ENCODE data around the gene ANO3. TPM values are rescaled to one million over a fixed set of nuclear protein-coding genes. Genes with fewer than 3 reads are reported as not detected.

ANO3 gene
- total RNA-seq, 4 donors from 2014 or later: 1.6 to 14.3 (median 4.3) TPM

GRCh38 chr11:26420331-26420730 is 88.4 kb downstream of the ANO3 start:
- no peak for TF ChIP-seq CTCF (IDR thresholded peaks at IDR 0.05; ENCODE audit: low read depth)

- TF ChIP-seq CTCF (IDR thresholded peaks at IDR 0.05; ENCODE audit: low read depth): no peak
Observed at GRCh38 chr11:26424255-26424654, 92.3 kb downstream of the ANO3 start.

- no peak for TF ChIP-seq CTCF (IDR thresholded peaks at IDR 0.05; ENCODE audit: low read depth)
Observed at GRCh38 chr11:26439854-26440253, 107.9 kb downstream of the ANO3 start.

- TF ChIP-seq CTCF (IDR thresholded peaks at IDR 0.05; ENCODE audit: low read depth): no peak
Observed at GRCh38 chr11:26442131-26442530, 110.2 kb downstream of the ANO3 start.

- TF ChIP-seq CTCF (IDR thresholded peaks at IDR 0.05; ENCODE audit: low read depth): no peak
Observed at GRCh38 chr11:26443617-26444016, 111.7 kb downstream of the ANO3 start.

GRCh38 chr11:26457636-26458035 is 125.7 kb downstream of the ANO3 start:
- no peak for TF ChIP-seq CTCF (IDR thresholded peaks at IDR 0.05; ENCODE audit: low read depth)

GRCh38 chr11:26465274-26465673 is 133.3 kb downstream of the ANO3 start:
- no peak for TF ChIP-seq CTCF (IDR thresholded peaks at IDR 0.05; ENCODE audit: low read depth)
